Measurements from ENCODE around the gene CCNF.

Gene CCNF

GRCh38 chr16:2450975-2451381 lies 21.7 kb downstream of the CCNF start:
- H3K27ac ChIP-seq (ENCODE audit: low read depth, low read length, poor library complexity, severe bottlenecking): no peak overlapping the region
- no peaks in the 10 kb centered on the region for H3K79me2 ChIP-seq (ENCODE audit: insufficient read depth, low read length)
- H3K4me2 ChIP-seq (ENCODE audit: low read length): no peak overlapping the region
- H3K9ac ChIP-seq (ENCODE audit: low read length): no peak overlapping the region
- no peaks in the 10 kb centered on the region for H3K4me1 ChIP-seq (ENCODE audit: insufficient read depth, low read length, severe bottlenecking)
- no peaks in the 10 kb centered on the region for H3K9me3 ChIP-seq (ENCODE audit: low read length)
- no peaks in the 10 kb centered on the region for H3K9me2 ChIP-seq (ENCODE audit: low read depth, low read length)
- H3K4me3 ChIP-seq (ENCODE audit: low read depth, low read length, poor library complexity, severe bottlenecking): no peak overlapping the region
- TF ChIP-seq EZH2 (IDR thresholded peaks at IDR 0.05; ENCODE audit: borderline replicate concordance, low read length): no peak
- no peak for TF ChIP-seq CTCF (IDR thresholded peaks at IDR 0.05; ENCODE audit: low read length)
- no peaks in the 10 kb centered on the region for H3F3A ChIP-seq (ENCODE audit: insufficient read depth, low read length)
- no peaks in the 10 kb centered on the region for H3K27me3 ChIP-seq (ENCODE audit: insufficient read depth, low read length)
- no peak overlapping the region for H2AFZ ChIP-seq (ENCODE audit: low read length)
- no peaks in the 10 kb centered on the region for H4K20me1 ChIP-seq (ENCODE audit: insufficient read depth, low read length)
- H3K36me3 ChIP-seq (ENCODE audit: insufficient read depth, low read length): peaks cover 96% of the 10 kb centered on the region

- H3K9ac ChIP-seq (ENCODE audit: low read length): no peak overlapping the region
- H4K20me1 ChIP-seq (ENCODE audit: insufficient read depth, low read length): no peaks in the 10 kb centered on the region
- H3K9me3 ChIP-seq (ENCODE audit: low read length): no peaks in the 10 kb centered on the region
- no peak overlapping the region for H3K4me2 ChIP-seq (ENCODE audit: low read length)
- no peaks in the 10 kb centered on the region for H3F3A ChIP-seq (ENCODE audit: insufficient read depth, low read length)
- H3K79me2 ChIP-seq (ENCODE audit: insufficient read depth, low read length): no peaks in the 10 kb centered on the region
- peaks cover 96% of the 10 kb centered on the region for H3K36me3 ChIP-seq (ENCODE audit: insufficient read depth, low read length)
- no peaks in the 10 kb centered on the region for H3K4me1 ChIP-seq (ENCODE audit: insufficient read depth, low read length, severe bottlenecking)
- no peak overlapping the region for H2AFZ ChIP-seq (ENCODE audit: low read length)
- no peaks in the 10 kb centered on the region for H3K27me3 ChIP-seq (ENCODE audit: insufficient read depth, low read length)
- TF ChIP-seq CTCF (IDR thresholded peaks at IDR 0.05; ENCODE audit: low read length) (no peak), EZH2 (IDR thresholded peaks at IDR 0.05; ENCODE audit: borderline replicate concordance, low read length) (no peak)
- H3K27ac ChIP-seq (ENCODE audit: low read depth, low read length, poor library complexity, severe bottlenecking): no peak overlapping the region
- H3K9me2 ChIP-seq (ENCODE audit: low read depth, low read length): no peaks in the 10 kb centered on the region
- no peak overlapping the region for H3K4me3 ChIP-seq (ENCODE audit: low read depth, low read length, poor library complexity, severe bottlenecking)
These were observed 22.6 kb downstream of the CCNF start for GRCh38 chr16:2451851-2452320.

- no peak for TF ChIP-seq CTCF (IDR thresholded peaks at IDR 0.05; ENCODE audit: low read length)
- Histone ChIP-seq H3K4me1 (ENCODE audit: insufficient read depth, low read length, severe bottlenecking) (no peaks in the 10 kb centered on the region), H4K20me1 (ENCODE audit: insufficient read depth, low read length) (no peaks in the 10 kb centered on the region), H3K9ac (ENCODE audit: low read length) (no peak overlapping the region), H3K4me3 (ENCODE audit: low read depth, low read length, poor library complexity, severe bottlenecking) (no peak overlapping the region), H3K9me2 (ENCODE audit: low read depth, low read length) (no peaks in the 10 kb centered on the region), H3K9me3 (ENCODE audit: low read length) (no peaks in the 10 kb centered on the region), H3K27ac (ENCODE audit: low read depth, low read length, poor library complexity, severe bottlenecking) (no peak overlapping the region), H3F3A (ENCODE audit: insufficient read depth, low read length) (0 out of 2 replicates have a peak, but pooled peaks cover 2% of the 10 kb centered on the region), H3K79me2 (ENCODE audit: insufficient read depth, low read length) (no peaks in the 10 kb centered on the region), H2AFZ (ENCODE audit: low read length) (no peak overlapping the region), H3K36me3 (ENCODE audit: insufficient read depth, low read length) (peaks cover 97% of the 10 kb centered on the region), H3K27me3 (ENCODE audit: insufficient read depth, low read length) (no peaks in the 10 kb centered on the region), H3K4me2 (ENCODE audit: low read length) (no peak overlapping the region)
These were observed 23.4 kb downstream of the CCNF start for GRCh38 chr16:2452650-2453049.
